ENCODE data around the gene TRMT112.

- no peak for TF ChIP-seq POLR2A (IDR thresholded peaks at IDR 0.05; ENCODE audit: low read depth, low read length)
- TF ChIP-seq TAF1 (IDR thresholded peaks at IDR 0.05; ENCODE audit: borderline replicate concordance, low read depth, low read length) = no peak
- TF ChIP-seq POLR2AphosphoS5 (IDR thresholded peaks at IDR 0.05; ENCODE audit: low read depth, low read length) = no peak
Measured at GRCh38 chr11:64289002-64289564, 28.3 kb downstream of the TRMT112 start.
